SK-N-SH treated with all-trans-retinoic acid at 6 μM for 48 hours (cell line): ENCODE measurements around the gene SGCA.

ENCODE experiments used
- ATAC-seq: fragments of 200-7000 bp; cut with Tn5 transposase; 3 replicates; pipeline ENCODE4 v1.9.1; 2020; ENCODE audit warnings: mild to moderate bottlenecking, moderate library complexity
- ARNTL ChIP-seq: fragments of 450-650 bp; formaldehyde crosslinking; IDR thresholded peaks from 2 replicates; pipeline ENCODE4 v1.5.0; 2020; ENCODE audit warnings: low read depth, mild to moderate bottlenecking, moderate library complexity, borderline replicate concordance
- BACH2 ChIP-seq: fragments of 250-450 bp; sonication (Bioruptor Pico); IDR thresholded peaks from 2 replicates; pipeline ENCODE4 v1.9.0; 2021; ENCODE audit warnings: mild to moderate bottlenecking, borderline replicate concordance
- CSDC2 ChIP-seq: fragments of 250-450 bp; sonication (Bioruptor Pico); IDR thresholded peaks from 2 replicates; pipeline ENCODE4 v1.5.0; 2020; ENCODE audit warnings: mild to moderate bottlenecking, moderate library complexity
- ISL1 ChIP-seq: fragments of 250-450 bp; sonication (Bioruptor Pico); IDR thresholded peaks from 2 replicates; pipeline ENCODE4 v2.1.2; 2022; ENCODE audit warnings: mild to moderate bottlenecking, moderate library complexity
- PPARA ChIP-seq: fragments of 250-450 bp; sonication (Bioruptor Pico); IDR thresholded peaks from 2 replicates; pipeline ENCODE4 v1.5.0; 2020; ENCODE audit warnings: mild to moderate bottlenecking, borderline replicate concordance
- RARB ChIP-seq: fragments of 250-450 bp; sonication (Bioruptor Pico); IDR thresholded peaks from 2 replicates; pipeline ENCODE4 v1.8.0; 2021; ENCODE audit warnings: mild to moderate bottlenecking, moderate library complexity
- SNAI2 ChIP-seq: fragments of 250-450 bp; sonication (Bioruptor Pico); IDR thresholded peaks from 2 replicates; pipeline ENCODE4 v1.5.0; 2020; ENCODE audit warnings: mild to moderate bottlenecking, moderate library complexity
- TCF4 ChIP-seq: fragments of 250-450 bp; sonication (Bioruptor Pico); IDR thresholded peaks from 2 replicates; pipeline ENCODE4 v1.8.0; 2021; ENCODE audit warnings: mild to moderate bottlenecking, moderate library complexity, borderline replicate concordance
- TOX ChIP-seq: fragments of 250-450 bp; sonication (Bioruptor Pico); IDR thresholded peaks from 2 replicates; pipeline ENCODE4 v1.8.0; 2021; ENCODE audit warnings: mild to moderate bottlenecking, moderate library complexity, borderline replicate concordance
- ZC3H10 ChIP-seq: fragments of 250-450 bp; sonication (Bioruptor Pico); IDR thresholded peaks from 2 replicates; pipeline ENCODE4 v1.5.1; 2021; ENCODE audit warnings: mild to moderate bottlenecking, moderate library complexity
- ZFP3 ChIP-seq: fragments of 250-450 bp; sonication (Bioruptor Pico); IDR thresholded peaks from 2 replicates; pipeline ENCODE4 v1.5.0; 2020; ENCODE audit warnings: mild to moderate bottlenecking, moderate library complexity
- ZFP30 ChIP-seq: fragments of 450-650 bp; formaldehyde crosslinking; IDR thresholded peaks from 2 replicates; pipeline ENCODE4 v1.5.0; 2022; ENCODE audit warnings: mild to moderate bottlenecking, moderate library complexity
- ZNF565 ChIP-seq: fragments of 450-650 bp; formaldehyde crosslinking; conservative IDR thresholded peaks from 2 replicates; pipeline ENCODE4 v1.5.0; 2020; ENCODE audit warnings: low read depth, mild to moderate bottlenecking, moderate library complexity
- ZNF70 ChIP-seq: fragments of 450-650 bp; formaldehyde crosslinking; IDR thresholded peaks from 2 replicates; pipeline ENCODE4 v1.5.0; 2020; ENCODE audit warnings: mild to moderate bottlenecking, moderate library complexity
- ZNF8 ChIP-seq: fragments of 450-650 bp; formaldehyde crosslinking; IDR thresholded peaks from 2 replicates; pipeline ENCODE4 v1.5.0; 2020; ENCODE audit warnings: mild to moderate bottlenecking, moderate library complexity
- TF ChIP-seq, protein P1 (sequence below): fragments of 250-450 bp; sonication (Bioruptor Pico); IDR thresholded peaks from 2 replicates; pipeline ENCODE4 v1.5.1; 2020; ENCODE audit warnings: low read depth, mild to moderate bottlenecking, moderate library complexity
- TF ChIP-seq, protein P2 (sequence below): fragments of 250-450 bp; sonication (Bioruptor Pico); IDR thresholded peaks from 2 replicates; pipeline ENCODE4 v1.5.1; 2021; ENCODE audit warnings: mild to moderate bottlenecking, moderate library complexity
- TF ChIP-seq, protein P3 (sequence below): fragments of 250-450 bp; sonication (Bioruptor Pico); IDR thresholded peaks from 2 replicates; pipeline ENCODE4 v1.8.0; 2021; ENCODE audit warnings: low read depth, mild to moderate bottlenecking, moderate library complexity, borderline replicate concordance
- TF ChIP-seq, protein P4 (sequence below): fragments of 250-450 bp; sonication (Bioruptor Pico); IDR thresholded peaks from 2 replicates; pipeline ENCODE4 v1.5.0; 2020; ENCODE audit warnings: mild to moderate bottlenecking, moderate library complexity
- TF ChIP-seq, protein P5 (sequence below): fragments of 250-450 bp; sonication (Bioruptor Pico); IDR thresholded peaks from 2 replicates; pipeline ENCODE4 v1.8.0; 2020; ENCODE audit warnings: mild to moderate bottlenecking, moderate library complexity, borderline replicate concordance

Gene SGCA

DNA sequence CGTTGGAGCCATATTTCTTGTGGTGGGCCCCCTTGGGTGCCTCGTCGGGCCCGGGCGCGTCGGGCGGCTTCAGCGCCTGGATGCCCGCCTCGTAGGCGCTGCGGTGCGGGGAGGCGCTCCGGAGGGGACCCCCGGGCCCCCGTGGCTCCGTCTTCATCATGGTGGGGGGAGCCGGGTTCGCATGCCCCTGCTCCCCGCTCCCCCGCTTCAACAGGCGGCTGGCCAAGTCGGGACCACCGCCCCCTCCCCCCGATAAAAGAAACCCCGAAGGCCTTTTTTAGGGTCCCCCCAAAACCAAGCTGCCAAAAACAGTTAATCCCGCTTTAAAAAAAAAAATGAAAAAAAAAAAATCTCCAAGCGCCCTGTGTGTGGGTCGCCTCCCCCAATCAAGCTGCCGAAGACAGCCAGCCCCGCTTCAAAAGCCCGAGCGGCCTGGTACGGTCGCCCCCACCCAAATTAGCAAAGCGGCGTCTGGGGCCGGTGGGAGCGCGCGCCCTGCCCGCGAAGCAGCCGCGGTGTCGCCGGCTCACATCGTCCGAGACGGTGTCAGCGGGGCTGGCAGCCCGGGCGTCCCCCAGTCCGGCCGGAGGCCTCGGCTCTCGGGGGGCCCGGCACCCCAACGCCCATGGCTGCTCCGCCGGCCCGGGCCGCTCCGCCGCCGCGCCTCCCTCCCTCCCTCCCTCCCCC is 15.3 kb upstream of the SGCA start, which contains the start of gene PPP1R9B:
PPP1R9B (minus strand) TSS at position 324 of the 687 bp plus-strand sequence; CDS start at position 160, 164 bp downstream.
- no peak for ATAC-seq
- TF ChIP-seq ZFP3 (CRISPR knock-in tag): no peak
- TF ChIP-seq RARB (CRISPR knock-in tag): no peak
- TF ChIP-seq, protein P1, sequence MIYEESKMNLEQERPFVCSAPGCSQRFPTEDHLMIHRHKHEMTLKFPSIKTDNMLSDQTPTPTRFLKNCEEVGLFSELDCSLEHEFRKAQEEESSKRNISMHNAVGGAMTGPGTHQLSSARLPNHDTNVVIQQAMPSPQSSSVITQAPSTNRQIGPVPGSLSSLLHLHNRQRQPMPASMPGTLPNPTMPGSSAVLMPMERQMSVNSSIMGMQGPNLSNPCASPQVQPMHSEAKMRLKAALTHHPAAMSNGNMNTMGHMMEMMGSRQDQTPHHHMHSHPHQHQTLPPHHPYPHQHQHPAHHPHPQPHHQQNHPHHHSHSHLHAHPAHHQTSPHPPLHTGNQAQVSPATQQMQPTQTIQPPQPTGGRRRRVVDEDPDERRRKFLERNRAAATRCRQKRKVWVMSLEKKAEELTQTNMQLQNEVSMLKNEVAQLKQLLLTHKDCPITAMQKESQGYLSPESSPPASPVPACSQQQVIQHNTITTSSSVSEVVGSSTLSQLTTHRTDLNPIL (CRISPR knock-in tag): no peak
- no peak for TF ChIP-seq CSDC2 (CRISPR knock-in tag)
- TF ChIP-seq ZC3H10 (CRISPR knock-in tag): no peak
- no peak for TF ChIP-seq SNAI2 (CRISPR knock-in tag)
- TF ChIP-seq TOX: no peak

DNA sequence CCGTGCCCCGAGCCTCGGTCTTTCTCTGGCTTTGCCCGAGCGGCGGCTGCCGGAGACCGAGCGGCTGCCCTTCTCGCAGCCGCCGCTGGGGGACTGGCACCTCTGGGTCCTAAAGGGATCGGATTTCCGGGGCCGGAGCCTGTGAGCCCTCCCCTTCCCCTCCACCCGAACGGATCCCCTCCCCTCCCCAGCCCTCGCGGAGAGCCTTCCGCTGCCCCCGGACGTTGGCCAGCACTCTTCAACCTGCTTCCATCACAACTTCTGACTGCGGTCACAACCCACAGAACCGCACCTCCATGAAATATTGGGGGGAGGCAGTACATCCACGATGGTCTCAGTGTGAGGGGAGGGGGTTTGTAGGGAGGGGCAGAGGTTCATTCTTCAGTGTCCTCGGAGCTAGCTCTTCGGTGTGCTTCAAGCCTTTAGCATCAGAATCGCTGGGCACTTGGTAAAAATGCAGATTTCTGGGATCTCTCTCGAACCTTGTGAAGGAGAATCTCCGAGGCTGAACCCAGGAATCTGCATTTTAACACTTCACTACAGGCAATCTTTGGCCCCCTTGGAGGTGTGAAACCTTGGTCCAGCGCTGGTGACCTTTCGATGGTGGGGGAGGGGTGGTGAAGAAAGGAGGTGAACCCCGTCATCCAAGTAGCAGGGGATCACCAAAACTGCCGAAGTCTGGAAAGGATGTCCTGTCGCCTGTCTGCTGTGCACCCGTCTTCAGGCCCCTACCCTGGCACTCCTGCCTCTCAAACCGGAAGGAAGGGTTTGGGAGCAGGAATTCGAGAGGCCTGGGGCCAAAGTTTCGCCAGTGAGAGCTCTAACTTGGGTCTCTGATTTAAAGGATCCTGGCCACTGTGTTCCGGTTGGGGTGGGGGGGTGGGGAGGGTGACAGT is 14.5 kb upstream of the SGCA start:
- ATAC-seq: peak; percentile 70
- TF ChIP-seq CSDC2 (CRISPR knock-in tag) (no peak), ZFP30 (CRISPR knock-in tag) (no peak), BACH2 (CRISPR knock-in tag) (no peak), ZNF70 (CRISPR knock-in tag) (peak; percentile 75; the same call in 1 of the 2 replicates), ZC3H10 (CRISPR knock-in tag) (no peak), ARNTL (CRISPR knock-in tag) (no peak), ISL1 (CRISPR knock-in tag) (no peak), SNAI2 (CRISPR knock-in tag) (no peak), ZNF565 (CRISPR knock-in tag) (no peak), TCF4 (CRISPR knock-in tag) (no peak), ZFP3 (CRISPR knock-in tag) (no peak), ZNF8 (CRISPR knock-in tag) (no peak), PPARA (CRISPR knock-in tag) (no peak)
- TF ChIP-seq, protein P2, sequence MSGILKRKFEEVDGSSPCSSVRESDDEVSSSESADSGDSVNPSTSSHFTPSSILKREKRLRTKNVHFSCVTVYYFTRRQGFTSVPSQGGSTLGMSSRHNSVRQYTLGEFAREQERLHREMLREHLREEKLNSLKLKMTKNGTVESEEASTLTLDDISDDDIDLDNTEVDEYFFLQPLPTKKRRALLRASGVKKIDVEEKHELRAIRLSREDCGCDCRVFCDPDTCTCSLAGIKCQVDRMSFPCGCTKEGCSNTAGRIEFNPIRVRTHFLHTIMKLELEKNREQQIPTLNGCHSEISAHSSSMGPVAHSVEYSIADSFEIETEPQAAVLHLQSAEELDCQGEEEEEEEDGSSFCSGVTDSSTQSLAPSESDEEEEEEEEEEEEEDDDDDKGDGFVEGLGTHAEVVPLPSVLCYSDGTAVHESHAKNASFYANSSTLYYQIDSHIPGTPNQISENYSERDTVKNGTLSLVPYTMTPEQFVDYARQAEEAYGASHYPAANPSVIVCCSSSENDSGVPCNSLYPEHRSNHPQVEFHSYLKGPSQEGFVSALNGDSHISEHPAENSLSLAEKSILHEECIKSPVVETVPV (CRISPR knock-in tag): no peak
- TF ChIP-seq, protein P1 (CRISPR knock-in tag): no peak
- TF ChIP-seq, protein P3, sequence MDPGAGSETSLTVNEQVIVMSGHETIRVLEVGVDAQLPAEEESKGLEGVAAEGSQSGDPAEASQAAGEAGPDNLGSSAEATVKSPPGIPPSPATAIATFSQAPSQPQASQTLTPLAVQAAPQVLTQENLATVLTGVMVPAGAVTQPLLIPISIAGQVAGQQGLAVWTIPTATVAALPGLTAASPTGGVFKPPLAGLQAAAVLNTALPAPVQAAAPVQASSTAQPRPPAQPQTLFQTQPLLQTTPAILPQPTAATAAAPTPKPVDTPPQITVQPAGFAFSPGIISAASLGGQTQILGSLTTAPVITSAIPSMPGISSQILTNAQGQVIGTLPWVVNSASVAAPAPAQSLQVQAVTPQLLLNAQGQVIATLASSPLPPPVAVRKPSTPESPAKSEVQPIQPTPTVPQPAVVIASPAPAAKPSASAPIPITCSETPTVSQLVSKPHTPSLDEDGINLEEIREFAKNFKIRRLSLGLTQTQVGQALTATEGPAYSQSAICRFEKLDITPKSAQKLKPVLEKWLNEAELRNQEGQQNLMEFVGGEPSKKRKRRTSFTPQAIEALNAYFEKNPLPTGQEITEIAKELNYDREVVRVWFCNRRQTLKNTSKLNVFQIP (CRISPR knock-in tag): no peak
- TF ChIP-seq, protein P4, sequence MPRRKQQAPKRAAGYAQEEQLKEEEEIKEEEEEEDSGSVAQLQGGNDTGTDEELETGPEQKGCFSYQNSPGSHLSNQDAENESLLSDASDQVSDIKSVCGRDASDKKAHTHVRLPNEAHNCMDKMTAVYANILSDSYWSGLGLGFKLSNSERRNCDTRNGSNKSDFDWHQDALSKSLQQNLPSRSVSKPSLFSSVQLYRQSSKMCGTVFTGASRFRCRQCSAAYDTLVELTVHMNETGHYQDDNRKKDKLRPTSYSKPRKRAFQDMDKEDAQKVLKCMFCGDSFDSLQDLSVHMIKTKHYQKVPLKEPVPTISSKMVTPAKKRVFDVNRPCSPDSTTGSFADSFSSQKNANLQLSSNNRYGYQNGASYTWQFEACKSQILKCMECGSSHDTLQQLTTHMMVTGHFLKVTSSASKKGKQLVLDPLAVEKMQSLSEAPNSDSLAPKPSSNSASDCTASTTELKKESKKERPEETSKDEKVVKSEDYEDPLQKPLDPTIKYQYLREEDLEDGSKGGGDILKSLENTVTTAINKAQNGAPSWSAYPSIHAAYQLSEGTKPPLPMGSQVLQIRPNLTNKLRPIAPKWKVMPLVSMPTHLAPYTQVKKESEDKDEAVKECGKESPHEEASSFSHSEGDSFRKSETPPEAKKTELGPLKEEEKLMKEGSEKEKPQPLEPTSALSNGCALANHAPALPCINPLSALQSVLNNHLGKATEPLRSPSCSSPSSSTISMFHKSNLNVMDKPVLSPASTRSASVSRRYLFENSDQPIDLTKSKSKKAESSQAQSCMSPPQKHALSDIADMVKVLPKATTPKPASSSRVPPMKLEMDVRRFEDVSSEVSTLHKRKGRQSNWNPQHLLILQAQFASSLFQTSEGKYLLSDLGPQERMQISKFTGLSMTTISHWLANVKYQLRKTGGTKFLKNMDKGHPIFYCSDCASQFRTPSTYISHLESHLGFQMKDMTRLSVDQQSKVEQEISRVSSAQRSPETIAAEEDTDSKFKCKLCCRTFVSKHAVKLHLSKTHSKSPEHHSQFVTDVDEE (CRISPR knock-in tag): 0 out of 2 replicates have a peak, but pooled peaks have one; percentile 17
- TF ChIP-seq, protein P5, sequence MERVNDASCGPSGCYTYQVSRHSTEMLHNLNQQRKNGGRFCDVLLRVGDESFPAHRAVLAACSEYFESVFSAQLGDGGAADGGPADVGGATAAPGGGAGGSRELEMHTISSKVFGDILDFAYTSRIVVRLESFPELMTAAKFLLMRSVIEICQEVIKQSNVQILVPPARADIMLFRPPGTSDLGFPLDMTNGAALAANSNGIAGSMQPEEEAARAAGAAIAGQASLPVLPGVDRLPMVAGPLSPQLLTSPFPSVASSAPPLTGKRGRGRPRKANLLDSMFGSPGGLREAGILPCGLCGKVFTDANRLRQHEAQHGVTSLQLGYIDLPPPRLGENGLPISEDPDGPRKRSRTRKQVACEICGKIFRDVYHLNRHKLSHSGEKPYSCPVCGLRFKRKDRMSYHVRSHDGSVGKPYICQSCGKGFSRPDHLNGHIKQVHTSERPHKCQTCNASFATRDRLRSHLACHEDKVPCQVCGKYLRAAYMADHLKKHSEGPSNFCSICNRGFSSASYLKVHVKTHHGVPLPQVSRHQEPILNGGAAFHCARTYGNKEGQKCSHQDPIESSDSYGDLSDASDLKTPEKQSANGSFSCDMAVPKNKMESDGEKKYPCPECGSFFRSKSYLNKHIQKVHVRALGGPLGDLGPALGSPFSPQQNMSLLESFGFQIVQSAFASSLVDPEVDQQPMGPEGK (CRISPR knock-in tag): peak; percentile 83; the same call in 1 of the 2 replicates
